ENCODE data around the gene DPH2. TPM values are rescaled to one million over a fixed set of nuclear protein-coding genes. Genes with fewer than 3 reads are reported as not detected.

The DPH2 gene
- total and polyA plus RNA-seq, 9 donors, result 7.2 to 27.0 (median 15.5) TPM

DNA sequence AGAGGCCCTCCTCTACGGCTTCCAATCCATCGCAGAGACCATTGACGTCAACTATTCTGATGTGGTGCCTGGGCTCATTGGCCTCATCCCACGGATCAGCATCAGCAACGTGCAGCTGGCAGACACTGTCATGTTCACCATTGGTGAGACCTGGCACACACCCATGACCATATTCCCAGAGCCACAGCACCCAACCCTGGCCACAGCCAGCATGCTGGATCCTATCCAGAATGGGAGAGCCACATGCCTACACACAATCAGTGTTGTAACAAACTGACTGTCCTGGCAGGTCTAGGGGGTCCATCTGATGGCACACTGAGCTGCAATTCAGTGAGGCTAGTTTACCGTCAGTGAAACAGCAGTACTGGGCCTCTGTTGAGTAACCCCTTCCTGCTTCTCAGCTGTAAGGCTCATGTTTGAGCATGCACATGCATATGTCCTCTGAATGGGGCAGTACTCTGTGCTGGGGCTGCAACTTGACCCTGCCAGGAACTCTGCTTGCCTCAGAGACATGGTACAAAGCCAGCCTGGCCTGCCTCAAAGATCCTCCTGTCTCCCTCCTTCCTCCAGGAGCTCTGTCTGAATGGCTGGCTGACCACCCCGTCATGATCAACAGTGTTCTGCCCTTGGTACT lies 12.3 kb upstream of the DPH2 start:
- Histone ChIP-seq H3K27ac (no peak overlapping the region), H3K9me3 (no peaks in the 10 kb centered on the region), H3K4me3 (no peak overlapping the region), H3K36me3 (no peaks in the 10 kb centered on the region), H3K4me1 (ENCODE audit: insufficient read depth) (no peaks in the 10 kb centered on the region), H3K27me3 (no peaks in the 10 kb centered on the region)
- no peak for DNase-seq
- TF ChIP-seq EP300 (IDR thresholded peaks at IDR 0.05) (no peak), POLR2A (IDR thresholded peaks at IDR 0.05) (no peak)
- TF ChIP-seq, protein P1, sequence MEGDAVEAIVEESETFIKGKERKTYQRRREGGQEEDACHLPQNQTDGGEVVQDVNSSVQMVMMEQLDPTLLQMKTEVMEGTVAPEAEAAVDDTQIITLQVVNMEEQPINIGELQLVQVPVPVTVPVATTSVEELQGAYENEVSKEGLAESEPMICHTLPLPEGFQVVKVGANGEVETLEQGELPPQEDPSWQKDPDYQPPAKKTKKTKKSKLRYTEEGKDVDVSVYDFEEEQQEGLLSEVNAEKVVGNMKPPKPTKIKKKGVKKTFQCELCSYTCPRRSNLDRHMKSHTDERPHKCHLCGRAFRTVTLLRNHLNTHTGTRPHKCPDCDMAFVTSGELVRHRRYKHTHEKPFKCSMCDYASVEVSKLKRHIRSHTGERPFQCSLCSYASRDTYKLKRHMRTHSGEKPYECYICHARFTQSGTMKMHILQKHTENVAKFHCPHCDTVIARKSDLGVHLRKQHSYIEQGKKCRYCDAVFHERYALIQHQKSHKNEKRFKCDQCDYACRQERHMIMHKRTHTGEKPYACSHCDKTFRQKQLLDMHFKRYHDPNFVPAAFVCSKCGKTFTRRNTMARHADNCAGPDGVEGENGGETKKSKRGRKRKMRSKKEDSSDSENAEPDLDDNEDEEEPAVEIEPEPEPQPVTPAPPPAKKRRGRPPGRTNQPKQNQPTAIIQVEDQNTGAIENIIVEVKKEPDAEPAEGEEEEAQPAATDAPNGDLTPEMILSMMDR (IDR thresholded peaks at IDR 0.05), result no peak
- WGBS, 3 donors, result 82 to 91% (median 85%) methylated on average over 7 of the region's 7 CpGs
- intact Hi-C loops (cut with DNase I), result no loop called here

DNA sequence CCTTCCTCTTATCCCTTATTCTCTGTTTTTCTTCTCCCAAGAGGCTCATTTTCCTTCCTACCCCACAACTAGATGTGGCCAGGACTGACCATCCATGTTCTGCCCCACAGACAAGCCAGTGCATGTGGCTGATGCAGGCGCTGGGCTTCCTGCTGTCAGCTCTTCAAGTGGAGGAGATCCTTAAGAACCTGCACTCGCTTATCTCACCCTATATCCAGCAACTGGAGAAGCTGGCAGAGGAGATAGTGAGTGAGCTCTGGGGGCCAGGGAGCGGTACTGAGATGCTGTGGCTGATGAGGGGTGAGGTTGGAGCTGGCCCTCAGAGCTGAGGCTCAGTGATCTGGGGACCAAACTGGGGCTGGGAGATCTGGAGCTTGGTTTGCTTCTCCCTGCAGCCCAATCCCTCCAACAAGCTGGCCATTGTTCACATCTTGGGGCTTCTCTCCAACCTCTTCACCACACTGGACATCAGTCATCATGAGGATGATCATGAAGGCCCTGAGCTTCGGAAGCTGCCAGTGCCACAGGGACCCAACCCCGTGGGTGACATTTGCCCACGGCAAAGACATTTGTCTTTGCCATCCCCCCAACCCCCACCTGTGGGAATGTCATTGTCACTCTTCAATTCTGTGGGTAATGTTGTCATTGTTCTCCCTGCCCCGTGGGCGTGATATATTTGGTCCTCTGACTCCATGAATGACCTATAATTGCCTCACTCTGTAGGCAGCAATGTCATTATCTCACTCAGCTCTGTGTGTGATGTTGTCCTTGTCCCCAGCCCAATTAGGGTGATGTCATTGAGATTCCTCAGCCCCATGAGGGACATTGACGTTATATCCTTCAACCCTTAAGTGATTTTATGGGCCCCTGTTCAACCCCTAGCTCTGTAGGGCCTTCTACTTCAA lies 11.2 kb upstream of the DPH2 start:
- DNase-seq, result no peak
- H3K27ac ChIP-seq, result no peak overlapping the region
- no peak for TF ChIP-seq POLR2A (IDR thresholded peaks at IDR 0.05)
- no peak for TF ChIP-seq EP300 (IDR thresholded peaks at IDR 0.05)
- H3K27me3 ChIP-seq, result no peaks in the 10 kb centered on the region
- no peaks in the 10 kb centered on the region for H3K36me3 ChIP-seq
- intact Hi-C loops (cut with DNase I), result no loop called here
- WGBS, 3 donors, result 91 to 95% (median 94%) methylated on average over 9 of the region's 9 CpGs
- H3K4me1 ChIP-seq (ENCODE audit: insufficient read depth), result no peaks in the 10 kb centered on the region
- H3K4me3 ChIP-seq, result no peak overlapping the region
- H3K9me3 ChIP-seq, result no peaks in the 10 kb centered on the region

DNA sequence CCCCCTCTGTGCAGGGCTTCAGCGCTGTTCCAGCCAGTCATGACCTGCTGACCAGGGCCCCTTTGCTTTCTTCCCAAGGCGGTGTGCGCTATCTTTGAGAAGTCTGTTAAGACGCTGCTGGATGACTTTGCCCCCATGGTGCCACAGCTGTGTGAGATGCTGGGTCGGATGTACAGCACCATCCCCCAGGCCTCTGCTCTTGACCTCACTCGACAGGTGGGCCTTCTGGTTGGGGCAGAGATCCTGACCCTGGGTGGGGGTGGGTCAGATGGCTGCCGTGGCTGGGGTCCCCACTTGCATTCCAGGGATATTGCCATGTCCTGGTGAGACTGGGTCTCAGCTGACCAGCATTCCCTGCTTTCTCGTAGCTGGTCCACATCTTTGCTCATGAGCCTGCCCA lies 9.0 kb upstream of the DPH2 start:
- TF ChIP-seq, protein P1 (IDR thresholded peaks at IDR 0.05), result no peak
- Histone ChIP-seq H3K27ac (no peak overlapping the region), H3K4me1 (ENCODE audit: insufficient read depth) (no peaks in the 10 kb centered on the region), H3K4me3 (no peak overlapping the region), H3K9me3 (no peaks in the 10 kb centered on the region), H3K36me3 (no peaks in the 10 kb centered on the region), H3K27me3 (no peaks in the 10 kb centered on the region)
- DNase-seq, result no peak
- 83 to 89% (median 86%) methylated on average over 8 of the region's 8 CpGs for WGBS, 3 donors
- intact Hi-C loops (cut with DNase I), result no loop called here

DNA sequence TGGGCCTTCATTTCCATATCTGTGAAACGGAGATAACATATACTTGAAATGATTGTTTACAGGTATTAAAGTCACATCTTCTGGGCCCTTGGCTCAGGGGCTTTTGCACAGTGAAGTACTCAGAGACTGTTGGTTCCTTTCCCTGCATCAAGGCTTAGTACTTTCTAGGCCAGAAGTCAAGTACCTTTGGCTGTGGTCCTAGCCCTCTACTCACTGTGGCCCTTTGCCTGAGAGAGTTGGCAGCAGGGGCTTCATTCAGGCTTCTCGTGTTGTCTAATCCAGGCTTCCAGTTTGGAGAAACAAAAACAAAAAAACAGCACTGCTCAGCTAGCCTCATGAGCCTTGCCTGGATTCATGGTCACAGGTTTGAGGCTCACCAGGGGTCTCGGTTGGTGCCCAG lies 8.1 kb upstream of the DPH2 start:
- WGBS, 3 donors, result 78 to 80% (median 80%) methylated on average over 3 of the region's 3 CpGs
- no peak for DNase-seq
- no peaks in the 10 kb centered on the region for H3K36me3 ChIP-seq
- no peak overlapping the region for H3K27ac ChIP-seq
- intact Hi-C loops (cut with DNase I), result no loop called here
- no peaks in the 10 kb centered on the region for H3K27me3 ChIP-seq
- TF ChIP-seq EP300 (IDR thresholded peaks at IDR 0.05) (no peak), POLR2A (IDR thresholded peaks at IDR 0.05) (no peak)
- TF ChIP-seq, protein P1 (IDR thresholded peaks at IDR 0.05), result no peak
- no peaks in the 10 kb centered on the region for H3K9me3 ChIP-seq
- no peaks in the 10 kb centered on the region for H3K4me1 ChIP-seq (ENCODE audit: insufficient read depth)
- H3K4me3 ChIP-seq, result no peak overlapping the region

DNA sequence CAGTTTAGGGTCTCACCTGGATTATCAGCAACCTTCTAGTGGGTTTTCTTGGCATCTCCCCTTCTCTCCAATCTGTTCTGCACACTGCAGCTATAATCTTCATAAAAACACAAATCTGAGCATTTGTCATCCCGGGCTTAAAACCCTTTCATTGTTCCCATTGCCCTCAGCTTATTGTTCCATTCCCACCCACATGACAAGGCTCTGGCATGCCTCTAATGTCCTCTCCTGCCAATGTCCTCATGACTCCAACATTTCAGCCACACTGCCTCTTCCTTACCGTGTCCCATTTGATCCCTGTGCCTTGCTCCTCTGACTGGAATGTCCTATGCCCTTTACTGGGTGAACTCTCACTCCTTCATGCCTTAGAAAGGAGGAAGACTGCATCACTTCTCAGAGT lies 7.5 kb upstream of the DPH2 start:
- TF ChIP-seq EP300 (IDR thresholded peaks at IDR 0.05), result no peak
- Histone ChIP-seq H3K4me3 (no peak overlapping the region), H3K36me3 (no peaks in the 10 kb centered on the region), H3K27ac (no peak overlapping the region), H3K27me3 (no peaks in the 10 kb centered on the region), H3K4me1 (ENCODE audit: insufficient read depth) (no peaks in the 10 kb centered on the region), H3K9me3 (no peaks in the 10 kb centered on the region)
- DNase-seq, result no peak
- WGBS, 3 donors, result 86 to 93% (median 91%) methylated on average over 2 of the region's 2 CpGs
- intact Hi-C loops (cut with DNase I), result no loop called here
